Endodermal cell (in vitro differentiated cells): ENCODE data around the gene ACOT7. TPM values are rescaled to one million over a fixed set of nuclear protein-coding genes. Genes with fewer than 3 reads are reported as not detected.

Source experiments
- DNase-seq: peaks from one replicate; pipeline ENCODE4 v3.0.0-alpha.2; 2017
- H3K27ac ChIP-seq: 2 replicates; pipeline ENCODE4 v1.5.1; 2013; ENCODE audit warnings: mild to moderate bottlenecking, low read depth, low read length, moderate library complexity
- H3K27me3 ChIP-seq: 2 replicates; pipeline ENCODE4 v1.6.1; 2013; ENCODE audit warnings: mild to moderate bottlenecking, low read length, moderate library complexity; ENCODE audit not compliant: insufficient read depth, control insufficient read depth, poor library complexity, severe bottlenecking
- H3K36me3 ChIP-seq: 2 replicates; pipeline ENCODE4 v1.7.0; 2013; ENCODE audit warnings: mild to moderate bottlenecking, low read length, moderate library complexity; ENCODE audit not compliant: control insufficient read depth, insufficient read depth
- H3K4me1 ChIP-seq: one replicate; pipeline ENCODE4 v1.7.0; 2013; ENCODE audit warnings: low read length; ENCODE audit not compliant: control insufficient read depth, insufficient read depth
- H3K4me3 ChIP-seq: 2 replicates; pipeline ENCODE4 v1.5.1; 2013; ENCODE audit warnings: mild to moderate bottlenecking, low read length, moderate library complexity
- H3K9ac ChIP-seq: 2 replicates; pipeline ENCODE4 v1.6.1; 2013; ENCODE audit warnings: mild to moderate bottlenecking, low read length, moderate library complexity; ENCODE audit not compliant: poor library complexity, severe bottlenecking; ENCODE audit errors: extremely low read depth
- H3K9me3 ChIP-seq: 2 replicates; pipeline ENCODE4 v1.6.1; 2013; ENCODE audit warnings: mild to moderate bottlenecking, low read length, moderate library complexity; ENCODE audit not compliant: control insufficient read depth
- H3K27ac Mint-ChIP-seq: 2 replicates; pipeline ENCODE4 v1.8.0; 2020; ENCODE audit warnings: mixed read lengths
- H3K27me3 Mint-ChIP-seq: 2 replicates; pipeline ENCODE4 v1.8.0; 2021; ENCODE audit warnings: mild to moderate bottlenecking, mixed read lengths; ENCODE audit not compliant: insufficient read depth
- H3K36me3 Mint-ChIP-seq: 2 replicates; pipeline ENCODE4 v1.8.0; 2020; ENCODE audit warnings: low read depth, mixed read lengths
- H3K4me1 Mint-ChIP-seq: 2 replicates; pipeline ENCODE4 v1.8.0; 2020; ENCODE audit warnings: mixed read lengths
- H3K4me3 Mint-ChIP-seq: 2 replicates; pipeline ENCODE4 v1.8.0; 2020; ENCODE audit warnings: mild to moderate bottlenecking, moderate library complexity, mixed read lengths
- H3K9me3 Mint-ChIP-seq: 2 replicates; pipeline ENCODE4 v1.8.0; 2020; ENCODE audit warnings: mild to moderate bottlenecking, mixed read lengths
- CTCF ChIP-seq: fragments of 200-600 bp; sonication (generic); conservative IDR thresholded peaks from 2 replicates; pipeline ENCODE4 v1.5.0; 2021; ENCODE audit warnings: antibody characterized with exemption, mild to moderate bottlenecking
- WGBS, 2 experiments: methylation state at CpG; one replicate each; pipeline versions ENCODE4 v1.1.5 to v1.1.7; 2013; ENCODE audit warnings: missing lambda C conversion rate in 2 of 2, mixed read lengths in 1 of 2; ENCODE audit not compliant: insufficient coverage in 1 of 2, insufficient read length in 1 of 2; 5-methylcytosine and 5-hydroxymethylcytosine counted together
- total RNA-seq, 2 donors: library from RNA; stranded (reverse); fragmentation: NEBNext Ultra II Directional in 1 of 2; extraction: Animal tissue kit (Norgen Biotek cat#: 25700) in 1 of 2; gene quantifications; 2 replicates in 1 of 2; 3 replicates in 1 of 2; pipeline ENCODE4 v1.2.1, GENCODE V29; 2021

ACOT7 gene
- total RNA-seq, 2 donors from 2014 or later, result 51.3 to 70.7 TPM

DNA sequence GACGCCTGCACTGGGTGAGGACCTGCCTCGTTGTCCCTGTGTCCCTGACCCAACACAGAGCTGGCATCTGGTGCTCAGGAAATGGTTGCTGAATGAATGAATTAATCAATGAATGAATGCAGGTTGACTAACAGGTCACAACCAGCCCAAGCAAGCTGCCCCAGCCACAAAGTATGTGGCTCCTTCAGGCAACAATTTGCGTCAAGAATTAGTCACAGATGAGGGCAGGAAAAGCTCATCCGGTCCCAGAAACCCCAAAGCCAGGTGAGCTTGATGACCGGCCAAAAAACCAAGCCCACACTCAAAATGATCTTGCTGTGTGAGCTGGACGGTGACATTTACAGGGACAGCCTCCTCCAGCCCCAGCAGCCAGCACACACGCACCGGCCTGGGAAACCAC, 92.0 kb downstream of the ACOT7 start:
- Mint-ChIP-seq H3K4me3 (no peak overlapping the region), H3K9me3 (peaks cover 6% of the 10 kb centered on the region), H3K4me1 (no peaks in the 10 kb centered on the region), H3K27ac (no peak overlapping the region), H3K27me3 (no peaks in the 10 kb centered on the region), H3K36me3 (peaks cover 15% of the 10 kb centered on the region)
- TF ChIP-seq CTCF, result no peak
- Histone ChIP-seq H3K27ac (no peak overlapping the region), H3K9ac (no peak overlapping the region), H3K36me3 (no peaks in the 10 kb centered on the region), H3K27me3 (no peaks in the 10 kb centered on the region), H3K9me3 (no peaks in the 10 kb centered on the region), H3K4me1 (no peaks in the 10 kb centered on the region), H3K4me3 (no peak overlapping the region)
- 94% methylated on average over 6 to 8 of the region's 8 CpGs for WGBS, 2 experiments
- no peak for DNase-seq

DNA sequence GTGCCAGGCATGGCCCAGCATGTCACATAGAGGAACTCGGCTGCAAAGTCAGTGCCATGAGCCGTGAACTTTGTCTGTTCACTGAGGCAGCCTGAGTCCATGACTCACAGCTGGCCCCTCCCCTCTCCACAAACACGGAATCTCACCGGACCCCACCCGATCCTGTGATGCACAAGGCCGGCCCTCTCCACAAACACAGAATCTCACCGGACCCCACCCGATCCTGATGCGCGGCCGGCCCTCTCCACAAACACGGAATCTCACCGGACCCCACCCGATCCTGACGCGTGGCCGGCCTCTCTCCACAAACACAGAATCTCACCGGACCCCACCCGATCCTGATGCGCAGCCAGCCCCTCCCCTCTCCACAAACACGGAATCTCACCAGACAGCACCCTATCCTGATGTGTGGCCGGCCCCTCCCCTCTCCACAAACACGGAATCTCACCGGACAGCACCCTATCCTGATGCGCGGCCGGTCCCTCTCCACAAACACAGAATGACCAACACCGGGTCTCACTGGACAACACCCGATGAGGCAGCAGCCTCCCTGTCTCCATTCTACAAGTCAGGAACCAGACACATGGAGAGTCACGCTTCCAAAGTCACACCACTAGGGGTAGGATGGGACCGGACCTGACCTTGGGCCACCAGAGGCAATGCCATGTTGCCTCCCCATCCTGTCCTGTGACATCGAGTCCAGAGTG, 93.1 kb downstream of the ACOT7 start:
- no peaks in the 10 kb centered on the region for H3K9me3 ChIP-seq
- no peak overlapping the region for H3K27ac Mint-ChIP-seq
- DNase-seq, result no peak
- H3K9ac ChIP-seq, result no peak overlapping the region
- H3K27me3 Mint-ChIP-seq, result no peaks in the 10 kb centered on the region
- no peaks in the 10 kb centered on the region for H3K4me1 Mint-ChIP-seq
- no peaks in the 10 kb centered on the region for H3K4me1 ChIP-seq
- H3K36me3 ChIP-seq, result no peaks in the 10 kb centered on the region
- H3K9me3 Mint-ChIP-seq, result no peaks in the 10 kb centered on the region
- H3K36me3 Mint-ChIP-seq, result peaks cover 11% of the 10 kb centered on the region
- WGBS, 2 experiments, result 94 to 95% methylated on average over 6 to 32 of the region's 32 CpGs
- TF ChIP-seq CTCF, result peak; percentile 40
- H3K27ac ChIP-seq, result no peak overlapping the region
- no peak overlapping the region for H3K4me3 ChIP-seq
- H3K4me3 Mint-ChIP-seq, result no peak overlapping the region
- no peaks in the 10 kb centered on the region for H3K27me3 ChIP-seq

DNA sequence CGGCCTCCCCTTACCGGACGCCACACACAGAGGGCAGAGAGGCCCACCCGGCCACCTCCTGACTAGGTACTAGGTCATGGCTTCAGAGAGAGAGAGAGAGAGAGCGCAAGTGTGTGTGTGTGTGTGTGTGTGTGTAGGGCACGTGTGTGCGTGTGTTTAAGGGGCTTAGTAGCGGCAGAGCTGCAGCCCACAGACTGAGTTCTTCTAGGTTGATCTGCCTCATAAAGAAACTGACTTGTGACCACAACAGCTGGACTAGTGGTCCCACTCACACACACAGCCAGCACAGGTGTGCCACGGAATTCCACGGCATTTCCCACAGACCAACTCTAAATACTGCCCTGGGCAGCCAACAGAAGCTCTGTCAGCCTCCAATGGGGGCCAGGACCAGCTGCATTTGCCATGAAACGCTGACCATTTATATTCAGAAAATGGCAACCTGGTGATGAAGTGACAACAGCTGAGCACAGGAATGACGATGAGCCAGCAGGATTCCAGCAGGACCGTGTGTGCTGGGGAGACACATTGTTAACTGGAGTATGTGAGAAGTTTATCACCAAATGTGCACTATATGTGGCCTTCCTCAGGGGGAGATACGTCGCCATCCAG, 93.9 kb downstream of the ACOT7 start:
- Mint-ChIP-seq H3K36me3 (peaks cover 12% of the 10 kb centered on the region), H3K27ac (peak overlapping the region; percentile 64), H3K4me1 (no peaks in the 10 kb centered on the region), H3K9me3 (no peaks in the 10 kb centered on the region), H3K27me3 (no peaks in the 10 kb centered on the region), H3K4me3 (no peak overlapping the region)
- no peak for DNase-seq
- Histone ChIP-seq H3K9me3 (no peaks in the 10 kb centered on the region), H3K27me3 (no peaks in the 10 kb centered on the region), H3K27ac (no peak overlapping the region), H3K36me3 (peaks cover 2% of the 10 kb centered on the region), H3K4me3 (no peak overlapping the region), H3K9ac (no peak overlapping the region), H3K4me1 (no peaks in the 10 kb centered on the region)
- WGBS, 2 experiments, result 94% methylated on average over 10 to 15 of the region's 15 CpGs
- TF ChIP-seq CTCF, result no peak
